ENCODE measurements around the gene ALDH1L1.

DNA sequence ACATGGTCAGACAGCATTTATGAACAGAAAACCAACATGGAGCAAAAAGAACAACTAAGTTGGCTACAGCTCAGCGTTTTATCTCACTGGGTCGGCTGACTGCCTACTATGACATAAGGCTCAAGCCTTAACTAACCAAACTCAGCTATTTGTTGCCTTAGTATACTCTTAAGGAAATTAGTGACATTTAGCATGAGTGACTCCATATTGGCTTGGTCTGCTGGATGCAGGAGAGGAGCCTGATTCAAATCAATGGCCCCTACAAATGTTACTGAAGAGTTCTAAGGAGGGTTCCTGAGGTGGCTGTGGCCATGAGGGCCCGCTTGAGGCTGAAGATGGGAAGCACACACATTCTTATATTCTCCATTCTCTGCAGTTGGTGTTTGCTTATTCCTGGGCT lies 20.1 kb upstream of the ALDH1L1 start:
- TF ChIP-seq, protein P1, sequence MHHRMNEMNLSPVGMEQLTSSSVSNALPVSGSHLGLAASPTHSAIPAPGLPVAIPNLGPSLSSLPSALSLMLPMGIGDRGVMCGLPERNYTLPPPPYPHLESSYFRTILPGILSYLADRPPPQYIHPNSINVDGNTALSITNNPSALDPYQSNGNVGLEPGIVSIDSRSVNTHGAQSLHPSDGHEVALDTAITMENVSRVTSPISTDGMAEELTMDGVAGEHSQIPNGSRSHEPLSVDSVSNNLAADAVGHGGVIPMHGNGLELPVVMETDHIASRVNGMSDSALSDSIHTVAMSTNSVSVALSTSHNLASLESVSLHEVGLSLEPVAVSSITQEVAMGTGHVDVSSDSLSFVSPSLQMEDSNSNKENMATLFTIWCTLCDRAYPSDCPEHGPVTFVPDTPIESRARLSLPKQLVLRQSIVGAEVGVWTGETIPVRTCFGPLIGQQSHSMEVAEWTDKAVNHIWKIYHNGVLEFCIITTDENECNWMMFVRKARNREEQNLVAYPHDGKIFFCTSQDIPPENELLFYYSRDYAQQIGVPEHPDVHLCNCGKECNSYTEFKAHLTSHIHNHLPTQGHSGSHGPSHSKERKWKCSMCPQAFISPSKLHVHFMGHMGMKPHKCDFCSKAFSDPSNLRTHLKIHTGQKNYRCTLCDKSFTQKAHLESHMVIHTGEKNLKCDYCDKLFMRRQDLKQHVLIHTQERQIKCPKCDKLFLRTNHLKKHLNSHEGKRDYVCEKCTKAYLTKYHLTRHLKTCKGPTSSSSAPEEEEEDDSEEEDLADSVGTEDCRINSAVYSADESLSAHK (tag by site-specific recombination; IDR thresholded peaks at IDR 0.05): no peak
- TF ChIP-seq ZNF404 (tag by site-specific recombination; IDR thresholded peaks at IDR 0.05): no peak
- TF ChIP-seq, protein P2, sequence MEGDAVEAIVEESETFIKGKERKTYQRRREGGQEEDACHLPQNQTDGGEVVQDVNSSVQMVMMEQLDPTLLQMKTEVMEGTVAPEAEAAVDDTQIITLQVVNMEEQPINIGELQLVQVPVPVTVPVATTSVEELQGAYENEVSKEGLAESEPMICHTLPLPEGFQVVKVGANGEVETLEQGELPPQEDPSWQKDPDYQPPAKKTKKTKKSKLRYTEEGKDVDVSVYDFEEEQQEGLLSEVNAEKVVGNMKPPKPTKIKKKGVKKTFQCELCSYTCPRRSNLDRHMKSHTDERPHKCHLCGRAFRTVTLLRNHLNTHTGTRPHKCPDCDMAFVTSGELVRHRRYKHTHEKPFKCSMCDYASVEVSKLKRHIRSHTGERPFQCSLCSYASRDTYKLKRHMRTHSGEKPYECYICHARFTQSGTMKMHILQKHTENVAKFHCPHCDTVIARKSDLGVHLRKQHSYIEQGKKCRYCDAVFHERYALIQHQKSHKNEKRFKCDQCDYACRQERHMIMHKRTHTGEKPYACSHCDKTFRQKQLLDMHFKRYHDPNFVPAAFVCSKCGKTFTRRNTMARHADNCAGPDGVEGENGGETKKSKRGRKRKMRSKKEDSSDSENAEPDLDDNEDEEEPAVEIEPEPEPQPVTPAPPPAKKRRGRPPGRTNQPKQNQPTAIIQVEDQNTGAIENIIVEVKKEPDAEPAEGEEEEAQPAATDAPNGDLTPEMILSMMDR (tag by site-specific recombination; IDR thresholded peaks at IDR 0.05): no peak
- TF ChIP-seq, protein P3, sequence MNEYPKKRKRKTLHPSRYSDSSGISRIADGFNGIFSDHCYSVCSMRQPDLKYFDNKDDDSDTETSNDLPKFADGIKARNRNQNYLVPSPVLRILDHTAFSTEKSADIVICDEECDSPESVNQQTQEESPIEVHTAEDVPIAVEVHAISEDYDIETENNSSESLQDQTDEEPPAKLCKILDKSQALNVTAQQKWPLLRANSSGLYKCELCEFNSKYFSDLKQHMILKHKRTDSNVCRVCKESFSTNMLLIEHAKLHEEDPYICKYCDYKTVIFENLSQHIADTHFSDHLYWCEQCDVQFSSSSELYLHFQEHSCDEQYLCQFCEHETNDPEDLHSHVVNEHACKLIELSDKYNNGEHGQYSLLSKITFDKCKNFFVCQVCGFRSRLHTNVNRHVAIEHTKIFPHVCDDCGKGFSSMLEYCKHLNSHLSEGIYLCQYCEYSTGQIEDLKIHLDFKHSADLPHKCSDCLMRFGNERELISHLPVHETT (tag by site-specific recombination; IDR thresholded peaks at IDR 0.05): no peak
- no peak for TF ChIP-seq ZNF274 (IDR thresholded peaks at IDR 0.05; ENCODE audit: low read length)
- TF ChIP-seq ZNF274 (tag by site-specific recombination; IDR thresholded peaks at IDR 0.05; ENCODE audit: borderline replicate concordance): no peak
- no peak for TF ChIP-seq ZNF112 (tag by site-specific recombination; IDR thresholded peaks at IDR 0.05)
- no peak for TF ChIP-seq RBAK (tag by site-specific recombination; IDR thresholded peaks at IDR 0.05)
- no peak for TF ChIP-seq ZNF585B (tag by site-specific recombination; IDR thresholded peaks at IDR 0.05)
- no peak for TF ChIP-seq ZNF776 (tag by site-specific recombination; IDR thresholded peaks at IDR 0.05; ENCODE audit: borderline replicate concordance)
- no peak for TF ChIP-seq ZFP69B (tag by site-specific recombination; IDR thresholded peaks at IDR 0.05)
